Liver (tissue), 9 donors: ENCODE measurements around the gene ZNF814. TPM values are rescaled to one million over a fixed set of nuclear protein-coding genes. Genes with fewer than 3 reads are reported as not detected.
A peak's percentile ranks its signal among the peaks of the same experiment; 100 is the strongest.

Experiments used
- DNase-seq: peaks from one replicate; pipeline ENCODE4 v3.0.0-alpha.2; 2017; ENCODE audit warnings: low spot score
- H3K27ac ChIP-seq, 2 donors: one replicate each; pipeline ENCODE4 v1.7.0; 2013; ENCODE audit warnings: inconsistent platforms in 2 of 2, low read length in 2 of 2, control low read depth in 1 of 2, low read depth in 1 of 2, mild to moderate bottlenecking in 1 of 2
- H3K27me3 ChIP-seq, 4 donors: one replicate each; pipeline versions ENCODE4 v1.6.1 to v1.7.0; 2013; ENCODE audit warnings: low read length in 3 of 4, inconsistent platforms in 1 of 4, mild to moderate bottlenecking in 1 of 4, moderate library complexity in 1 of 4; ENCODE audit not compliant: control insufficient read depth in 4 of 4, insufficient read depth in 4 of 4
- H3K36me3 ChIP-seq, 4 donors: one replicate each; pipeline versions ENCODE4 v1.6.1 to v1.7.0; 2013; ENCODE audit warnings: low read length in 3 of 4, mild to moderate bottlenecking in 3 of 4, low read depth in 1 of 4, moderate library complexity in 1 of 4; ENCODE audit not compliant: control insufficient read depth in 4 of 4, insufficient read depth in 3 of 4
- H3K4me1 ChIP-seq, 4 donors: one replicate each; pipeline versions ENCODE4 v1.6.1 to v1.7.0; 2013; ENCODE audit warnings: low read length in 3 of 4, mild to moderate bottlenecking in 3 of 4, moderate library complexity in 1 of 4; ENCODE audit not compliant: control insufficient read depth in 4 of 4, insufficient read depth in 4 of 4
- H3K4me3 ChIP-seq, 3 donors: one replicate each; pipeline versions ENCODE4 v1.6.1 to v1.7.0; 2013; ENCODE audit warnings: low read length in 3 of 3, control low read depth in 1 of 3, low read depth in 1 of 3, mild to moderate bottlenecking in 1 of 3
- H3K9ac ChIP-seq, 2 donors: one replicate each; pipeline ENCODE4 v1.7.0; 2013; ENCODE audit warnings: low read length in 2 of 2, mild to moderate bottlenecking in 2 of 2, moderate library complexity in 2 of 2, control low read depth in 1 of 2, low read depth in 1 of 2
- H3K9me3 ChIP-seq, 4 donors: one replicate each; pipeline versions ENCODE4 v1.6.1 to v1.7.0; 2013; ENCODE audit warnings: low read length in 3 of 4; ENCODE audit not compliant: control insufficient read depth in 4 of 4
- ATF3 ChIP-seq: IDR thresholded peaks from 2 replicates; pipeline ENCODE4 v1.6.1; 2016; ENCODE audit warnings: antibody characterized with exemption
- CTCF ChIP-seq: fragments of 150-350 bp; IDR thresholded peaks from 2 replicates; pipeline ENCODE4 v1.5.1; 2017; ENCODE audit warnings: improper control_type of control experiment, low read depth, low read length; ENCODE audit not compliant: missing input control
- FOXA1 ChIP-seq: IDR thresholded peaks from 2 replicates; pipeline ENCODE4 v1.6.1; 2016; ENCODE audit warnings: antibody characterized with exemption
- FOXA2 ChIP-seq: IDR thresholded peaks from 2 replicates; pipeline ENCODE4 v1.6.1; 2016; ENCODE audit warnings: antibody characterized with exemption
- GABPA ChIP-seq, 2 donors: IDR thresholded peaks in 1 of 2; conservative IDR thresholded peaks in 1 of 2; 2 replicates each; pipeline ENCODE4 v1.6.1; 2016; ENCODE audit warnings: antibody characterized with exemption in 2 of 2, mild to moderate bottlenecking in 1 of 2, moderate library complexity in 1 of 2
- HNF4A ChIP-seq, 2 donors: conservative IDR thresholded peaks; 2 replicates each; pipeline ENCODE4 v1.6.1; 2016; ENCODE audit warnings: antibody characterized with exemption in 2 of 2, mild to moderate bottlenecking in 2 of 2
- HNF4G ChIP-seq: IDR thresholded peaks from 2 replicates; pipeline ENCODE4 v1.6.1; 2016; ENCODE audit warnings: antibody characterized with exemption
- JUND ChIP-seq, 2 donors: IDR thresholded peaks; 2 replicates each; pipeline ENCODE4 v1.6.1; 2016; ENCODE audit warnings: antibody characterized with exemption in 2 of 2
- MAX ChIP-seq: IDR thresholded peaks from 2 replicates; pipeline ENCODE4 v1.6.1; 2016; ENCODE audit warnings: antibody characterized with exemption
- NR2F2 ChIP-seq: IDR thresholded peaks from 2 replicates; pipeline ENCODE4 v1.6.1; 2016; ENCODE audit warnings: antibody characterized with exemption
- RAD21 ChIP-seq, 2 donors: IDR thresholded peaks; 2 replicates each; pipeline ENCODE4 v1.6.1; 2016; ENCODE audit warnings: antibody characterized with exemption in 2 of 2, mild to moderate bottlenecking in 2 of 2
- REST ChIP-seq: IDR thresholded peaks from 2 replicates; pipeline ENCODE4 v1.6.1; 2016; ENCODE audit warnings: antibody characterized with exemption, mild to moderate bottlenecking
- RXRA ChIP-seq, 2 donors: IDR thresholded peaks; 2 replicates each; pipeline ENCODE4 v1.6.1; 2017 to 2018; ENCODE audit warnings: antibody characterized with exemption in 2 of 2, mild to moderate bottlenecking in 1 of 2
- TAF1 ChIP-seq: conservative IDR thresholded peaks from 2 replicates; pipeline ENCODE4 v1.6.1; 2016; ENCODE audit warnings: antibody characterized with exemption, mild to moderate bottlenecking
- YY1 ChIP-seq: IDR thresholded peaks from 2 replicates; pipeline ENCODE4 v1.6.1; 2016; ENCODE audit warnings: antibody characterized with exemption, mild to moderate bottlenecking
- ZBTB33 ChIP-seq: IDR thresholded peaks from 2 replicates; pipeline ENCODE4 v1.6.1; 2016; ENCODE audit warnings: antibody characterized with exemption
- WGBS: extraction: QIAGEN DNeasy Blood & Tissue Kit; methylation state at CpG from one replicate; pipeline ENCODE4 v1.1.7; 2013; 5-methylcytosine and 5-hydroxymethylcytosine counted together
- polyA plus RNA-seq, 2 donors: library from polyadenylated mRNA; stranded (reverse) in 1 of 2; unstranded in 1 of 2; fragments of 200-250 nt in 1 of 2; fragments of >200 nt in 1 of 2; fragmentation: Nextera tagmentation in 1 of 2; extraction: Ambion mirVana in 1 of 2; gene quantifications; one replicate each; pipeline versions ENCODE4 v1.2.1 to v1.2.3, GENCODE V29; 2013 to 2015
- total RNA-seq, 2 donors: library from RNA; depleted of rRNA; stranded (reverse); fragments of >200 nt; gene quantifications; one replicate each; pipeline ENCODE4 v1.2.3, GENCODE V29; 2014
- donor health status: healthy.
- donor health status: healthy.
- donor health status: healthy.
- donor health status: healthy.
- donor health status: healthy.

Gene ZNF814
- total and polyA plus RNA-seq, 4 donors, result 6.9 to 13.8 (median 8.2) TPM

GRCh38 chr19:57907394-57907793, 18.6 kb upstream of the ZNF814 start:
- H3K27ac ChIP-seq, result no peak overlapping the region
- 66% methylated on average over 3 of the region's 3 CpGs for whole genome bisulfite sequencing
- no peaks in the 10 kb centered on the region for H3K27me3 ChIP-seq
- H3K36me3 ChIP-seq, result peaks cover 0 to 47% (median 32%) of the 10 kb centered on the region in 4 donors
- peaks cover 0 to 27% (median 13%) of the 10 kb centered on the region in 4 donors for H3K9me3 ChIP-seq
- peaks cover 0 to 9% (median under 1%) of the 10 kb centered on the region in 4 donors for H3K4me1 ChIP-seq
- TF ChIP-seq JUND (IDR thresholded peaks at IDR 0.05) (no peak), FOXA1 (no peak), NR2F2 (no peak), HNF4G (no peak), RXRA (IDR thresholded peaks at IDR 0.05) (no peak), ATF3 (no peak), HNF4A (conservative IDR thresholded peaks at IDR 0.05) (no peak), REST (no peak), FOXA2 (no peak), CTCF (no peak), YY1 (no peak)
- no peak for DNase-seq
- H3K4me3 ChIP-seq, result peak overlapping the region in 2 of 3 donors; percentile 20 to 56
- no peak overlapping the region for H3K9ac ChIP-seq

- no peak for TF ChIP-seq NR2F2
- no peak for TF ChIP-seq REST
- no peak for TF ChIP-seq ZBTB33
- TF ChIP-seq RAD21 (IDR thresholded peaks at IDR 0.05), result no peak
- no peak for TF ChIP-seq RXRA (IDR thresholded peaks at IDR 0.05)
- no peak for TF ChIP-seq MAX
- TF ChIP-seq JUND (IDR thresholded peaks at IDR 0.05), result no peak
- no peak for TF ChIP-seq TAF1
- no peak for TF ChIP-seq GABPA (IDR thresholded peaks at IDR 0.05 in 1 of 2, conservative IDR thresholded peaks at IDR 0.05 in 1 of 2)
- no peak for TF ChIP-seq FOXA1
- no peak for TF ChIP-seq HNF4A (conservative IDR thresholded peaks at IDR 0.05)
- TF ChIP-seq CTCF, result no peak
- no peak for TF ChIP-seq ATF3
- TF ChIP-seq YY1, result no peak
- 94% methylated on average over 6 of the region's 6 CpGs for WGBS
- peaks cover 0 to 9% (median under 1%) of the 10 kb centered on the region in 4 donors for H3K4me1 ChIP-seq
- DNase-seq, result no peak
- H3K9me3 ChIP-seq, result peaks cover 0 to 19% (median 10%) of the 10 kb centered on the region in 4 donors
- H3K27ac ChIP-seq, result no peak overlapping the region
- no peak overlapping the region for H3K9ac ChIP-seq
- H3K27me3 ChIP-seq, result no peaks in the 10 kb centered on the region
- peaks cover 0 to 26% (median 14%) of the 10 kb centered on the region in 4 donors for H3K36me3 ChIP-seq
- no peak overlapping the region for H3K4me3 ChIP-seq
Observed at GRCh38 chr19:57905258-57905657, 16.4 kb upstream of the ZNF814 start.
